ENCODE results near the gene ARMC7.
"Not testable (repeated sequence)": the region's sequence is repeated elsewhere in the genome, so short reads cannot be mapped to it uniquely, and the experiment has no call there.

The ARMC7 gene

DNA sequence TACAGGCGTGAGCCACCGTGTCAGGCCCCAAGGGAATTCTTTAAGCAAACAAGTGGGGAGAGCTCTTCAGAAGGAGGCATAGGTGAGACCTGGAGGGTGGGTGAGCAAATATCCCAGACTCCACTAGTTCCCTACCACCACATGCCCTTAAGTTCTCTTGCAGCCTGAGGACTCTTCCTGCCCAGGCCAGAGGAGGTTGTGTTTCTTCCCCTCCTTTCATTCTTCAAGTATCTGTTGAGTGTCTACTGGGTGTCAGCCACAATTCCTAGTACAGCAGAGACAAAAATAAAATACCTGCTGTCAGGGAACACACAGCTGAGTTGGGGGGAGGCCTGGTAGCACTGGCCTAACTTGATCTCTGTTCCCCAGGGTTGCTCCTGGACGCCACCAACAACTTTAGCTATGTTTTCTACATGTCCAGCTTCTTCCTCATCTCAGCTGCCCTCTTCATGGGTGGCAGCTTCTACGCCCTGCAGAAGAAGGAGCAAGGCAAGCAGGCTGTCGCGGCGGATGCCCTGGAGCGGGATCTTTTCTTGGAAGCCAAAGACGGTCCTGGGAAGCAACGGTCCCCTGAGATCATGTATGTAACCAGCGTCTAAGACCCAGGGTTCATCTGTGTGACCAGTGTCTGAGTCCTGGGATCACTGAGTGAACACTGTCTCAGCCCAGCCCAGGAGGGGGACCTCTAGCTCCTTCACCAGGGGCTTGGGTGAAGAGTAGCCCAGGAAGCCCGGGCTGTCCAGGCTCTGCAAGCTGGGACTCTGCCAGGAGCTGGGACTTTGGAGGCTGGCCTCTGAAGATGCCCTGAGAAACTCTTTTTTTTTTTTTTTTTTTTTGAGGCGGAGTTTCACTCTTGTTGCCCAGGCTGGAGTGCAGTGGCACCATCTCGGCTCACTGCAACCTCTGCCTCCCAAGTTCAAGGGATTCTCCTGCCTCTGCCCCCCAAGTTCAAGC lies 5.9 kb upstream of the ARMC7 start:
- no peak for DNase-seq

- no peak for DNase-seq
Measured at GRCh38 chr17:75105126-75106080, 4.4 kb upstream of the ARMC7 start.

GRCh38 chr17:75108193-75108592 lies 1.6 kb upstream of the ARMC7 start:
- no peak for DNase-seq

GRCh38 chr17:75109046-75109406 lies 743 bp upstream of the ARMC7 start:
- peak; percentile 24 for DNase-seq

GRCh38 chr17:75110234-75110937 lies 617 bp downstream of the ARMC7 start:
- peak; percentile 25 for DNase-seq

- DNase-seq, result no peak
Measured at GRCh38 chr17:75111777-75112335, 2.1 kb downstream of the ARMC7 start.

DNA sequence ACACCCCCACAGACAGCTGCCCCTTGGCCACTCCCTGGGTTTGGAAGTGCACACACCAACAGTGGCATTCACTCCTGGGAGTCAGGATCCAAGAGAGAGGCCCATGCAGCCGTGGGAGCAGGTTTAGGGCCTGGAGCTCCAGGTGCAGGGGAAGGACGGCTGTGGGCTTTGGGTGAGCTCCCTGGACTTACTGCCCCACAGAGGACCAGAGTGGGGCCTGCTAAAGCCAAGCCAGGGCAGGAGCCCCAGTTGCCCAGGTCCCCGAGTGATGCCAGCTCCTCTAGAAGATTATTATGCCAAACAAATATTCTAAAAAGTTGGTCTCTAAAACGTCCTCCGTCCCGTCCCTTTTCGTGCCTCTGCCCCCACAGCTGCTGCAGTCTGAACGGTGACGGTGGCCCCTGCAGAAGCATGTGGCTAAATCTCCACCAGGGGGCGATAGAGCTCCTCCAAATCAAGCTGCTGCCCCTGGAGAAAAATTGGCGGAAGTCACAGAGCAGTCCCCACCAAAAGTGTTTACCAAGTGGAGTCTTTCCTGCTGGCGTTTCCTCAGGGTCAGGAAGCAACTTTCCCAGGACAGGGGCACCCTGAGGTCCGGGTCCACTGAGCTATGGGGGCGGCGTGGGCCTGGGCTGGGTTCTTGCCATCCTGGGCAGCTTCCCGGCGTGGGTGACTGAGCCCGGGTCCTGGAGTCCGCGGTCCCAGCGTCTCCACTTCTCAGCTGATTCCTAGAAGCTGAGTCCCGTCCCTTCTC lies 4.2 kb downstream of the ARMC7 start:
- peak; percentile 94 for DNase-seq

GRCh38 chr17:75114552-75115314 lies 5.0 kb downstream of the ARMC7 start:
- no peak for DNase-seq

DNA sequence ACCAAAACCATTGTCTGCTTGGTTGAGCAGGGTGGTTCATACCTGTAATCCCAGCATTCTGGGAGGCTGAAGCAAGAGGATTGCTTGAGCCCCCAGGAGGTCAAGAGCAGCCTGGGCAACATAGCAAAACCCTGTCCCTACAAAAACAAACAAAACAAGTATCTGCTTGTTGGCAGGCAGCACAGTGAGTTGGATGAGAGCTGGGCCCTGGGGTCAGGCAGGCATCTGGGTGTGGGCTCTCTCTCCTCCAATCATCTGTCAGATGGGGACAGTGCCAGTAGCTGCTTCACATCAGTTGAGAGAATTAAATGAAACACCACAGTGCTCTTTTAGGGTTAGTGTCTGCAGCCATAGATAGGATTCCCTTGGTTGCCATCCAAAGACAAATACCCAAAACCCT lies 5.8 kb downstream of the ARMC7 start:
- DNase-seq, result no peak

DNA sequence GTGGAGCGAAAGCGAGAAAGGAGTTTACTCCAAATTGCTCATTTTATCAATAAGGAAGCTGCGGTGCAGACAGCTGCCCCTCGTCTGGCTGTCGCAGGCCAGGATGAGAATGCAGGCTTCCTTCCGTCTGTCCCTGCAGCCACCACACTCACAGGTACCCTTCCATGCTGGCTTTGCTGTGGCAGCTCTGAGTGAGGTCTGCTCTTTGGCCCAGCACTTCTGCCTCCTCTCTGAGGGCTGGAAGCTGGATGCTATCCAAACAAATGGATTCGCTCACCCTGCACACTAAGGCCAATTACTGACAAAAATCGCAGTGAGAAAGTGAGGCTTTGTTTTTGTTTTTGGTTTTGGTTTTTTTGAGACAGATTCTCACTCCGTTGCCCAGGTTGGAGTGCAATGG lies 7.0 kb downstream of the ARMC7 start:
- DNase-seq, result no peak

DNA sequence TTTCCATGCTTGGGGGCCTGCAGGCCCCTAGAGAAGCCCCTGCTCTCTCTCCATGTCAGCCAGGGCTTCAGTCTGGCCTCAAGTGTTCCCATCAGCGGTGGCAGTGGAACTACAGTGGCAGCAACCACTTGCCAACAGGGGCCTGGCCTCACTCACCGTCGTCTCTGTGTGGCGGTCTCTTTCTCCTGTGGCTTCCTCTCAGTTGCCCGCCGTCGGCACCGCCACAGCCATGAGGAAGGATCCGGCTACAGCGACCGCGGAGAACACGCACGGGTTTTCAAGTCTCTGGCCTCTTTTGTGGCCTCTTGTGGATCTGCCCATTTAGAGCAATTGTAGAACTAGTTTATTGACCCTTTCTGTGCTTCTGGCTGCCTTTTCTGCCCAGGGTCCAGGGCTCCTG lies 8.5 kb downstream of the ARMC7 start:
- no peak for DNase-seq

- DNase-seq, result peak; percentile 83
Measured at GRCh38 chr17:75124041-75124818, 14.5 kb downstream of the ARMC7 start.

DNA sequence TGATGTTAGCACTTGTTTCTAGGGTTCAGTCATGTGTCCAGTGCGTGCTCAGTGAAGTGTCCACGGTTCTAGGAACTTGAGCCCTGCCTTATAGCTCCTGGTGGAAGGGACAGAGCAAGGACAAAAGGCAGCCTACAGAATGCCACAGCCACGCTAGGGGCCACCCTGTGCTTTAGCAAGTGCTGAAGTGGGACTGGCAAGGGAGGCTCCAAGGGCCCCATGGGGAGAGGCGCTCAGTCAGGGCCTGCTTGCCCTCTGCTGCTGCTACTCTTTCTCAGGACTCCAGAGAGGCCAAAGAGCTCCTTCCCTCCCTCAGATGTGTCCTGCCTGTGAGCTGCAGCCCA lies 15.0 kb downstream of the ARMC7 start:
- DNase-seq, result no peak

- no peak for DNase-seq
Measured at GRCh38 chr17:75125984-75126383, 16.2 kb downstream of the ARMC7 start.

GRCh38 chr17:75126954-75127353 lies 17.2 kb downstream of the ARMC7 start:
- no peak for DNase-seq

DNA sequence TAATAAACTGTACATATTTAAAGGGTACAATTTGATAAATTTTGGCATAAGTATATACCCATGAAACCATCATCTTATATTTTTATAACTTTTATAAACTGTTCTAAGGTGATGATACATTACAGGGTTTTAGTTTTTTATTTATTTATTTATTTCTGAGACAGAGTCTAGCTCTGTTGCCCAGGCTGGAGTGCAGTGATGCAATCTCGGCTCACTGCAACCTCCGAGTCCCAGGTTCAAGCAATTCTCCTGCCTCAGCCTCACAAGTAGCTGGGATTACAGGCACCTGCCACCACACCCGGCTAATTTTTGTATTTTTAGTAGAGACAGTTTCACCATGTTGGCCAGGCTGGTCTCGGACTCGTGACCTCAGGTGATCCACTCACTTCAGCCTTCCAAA lies 18.2 kb downstream of the ARMC7 start:
- not testable (repeated sequence) for DNase-seq

DNA sequence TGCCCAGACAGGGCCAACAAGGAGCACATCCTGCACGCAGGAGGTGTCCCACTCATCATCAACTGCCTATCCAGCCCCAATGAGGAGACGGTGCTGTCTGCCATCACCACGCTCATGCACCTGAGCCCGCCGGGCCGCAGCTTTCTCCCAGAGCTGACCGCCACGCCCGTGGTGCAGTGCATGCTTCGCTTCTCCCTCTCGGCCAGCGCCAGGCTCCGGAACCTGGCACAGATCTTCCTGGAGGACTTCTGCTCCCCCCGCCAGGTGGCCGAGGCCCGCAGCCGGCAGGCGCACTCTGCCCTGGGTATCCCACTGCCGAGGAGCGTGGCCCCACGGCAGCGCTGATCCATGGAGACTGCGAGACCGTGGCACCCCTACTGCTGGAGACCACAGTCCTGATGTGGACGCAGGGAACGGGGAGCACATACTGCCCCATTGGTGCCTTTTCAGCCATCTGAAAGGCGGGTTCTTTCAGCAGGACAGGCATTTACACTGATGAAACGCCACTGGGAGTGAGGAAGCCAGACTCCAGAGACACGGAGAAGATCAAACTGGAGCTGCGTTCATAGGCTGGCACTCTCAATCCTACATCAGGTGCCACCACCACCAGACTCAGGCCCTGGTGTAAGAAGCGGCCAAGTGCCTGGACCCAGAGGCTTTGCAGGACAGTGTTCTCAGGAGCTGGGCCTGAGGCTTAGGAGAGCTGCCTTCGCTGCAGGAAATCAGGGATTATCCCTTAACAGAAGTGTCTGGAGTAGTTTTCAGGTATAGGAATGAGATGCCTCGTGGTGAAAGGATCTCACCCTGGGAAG lies 19.1 kb downstream of the ARMC7 start:
- no peak for DNase-seq

GRCh38 chr17:75129576-75129975 lies 19.8 kb downstream of the ARMC7 start:
- no peak for DNase-seq

DNA sequence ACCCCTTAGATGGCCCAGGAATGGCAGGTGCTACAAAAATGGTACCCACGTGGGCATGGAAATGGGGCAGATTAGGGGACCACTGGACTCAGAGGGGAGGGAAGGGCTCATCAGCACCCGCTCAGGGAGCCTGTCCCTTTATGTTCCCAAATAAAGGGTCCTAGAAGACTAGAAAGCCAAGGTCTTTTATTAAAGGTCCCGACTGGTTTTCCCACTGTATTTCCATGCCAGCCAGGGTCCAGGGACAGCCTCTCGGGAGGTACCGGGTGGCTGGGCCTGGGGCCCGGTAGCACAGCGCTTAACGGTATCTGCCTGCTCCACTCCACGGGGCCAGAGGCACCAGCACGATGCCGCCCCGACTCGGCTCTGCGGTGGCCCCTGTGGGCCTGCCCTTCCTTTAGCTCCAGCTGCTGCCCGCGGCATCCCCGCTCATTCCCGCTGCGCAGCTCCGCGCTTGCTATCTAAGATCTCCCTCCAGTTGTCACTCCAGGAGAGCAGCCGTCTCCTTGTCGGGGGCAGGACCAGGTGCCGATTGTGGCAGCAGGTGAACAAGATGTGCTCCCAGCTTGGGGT lies 20.4 kb downstream of the ARMC7 start:
- no peak for DNase-seq
